Stimulated activated CD4-positive, alpha-beta T cell treated with anti-CD3 and anti-CD28 coated beads, Interleukin-1b, Interleukin-23, amount 100 ng/mL, for 24 hours (primary cell): ENCODE results near the gene EXOC3.
"Not testable (repeated sequence)": the region's sequence is repeated elsewhere in the genome, so short reads cannot be mapped to it uniquely, and the experiment has no call there.

Experiments used
- DNase-seq, 4 experiments: peaks; one replicate each; pipeline ENCODE4 v3.0.0-alpha.2; 2020; ENCODE audit warnings: low read depth in 4 of 4, low spot score in 1 of 4

EXOC3 gene

GRCh38 chr5:407051-407450, 35.9 kb upstream of the EXOC3 start:
- no peak for DNase-seq

- DNase-seq: no peak
Observed at GRCh38 chr5:407801-408268, 35.1 kb upstream of the EXOC3 start.

- DNase-seq: no peak
Observed at GRCh38 chr5:410911-411517, 32.0 kb upstream of the EXOC3 start.

GRCh38 chr5:411728-412127, 31.2 kb upstream of the EXOC3 start:
- no peak for DNase-seq

GRCh38 chr5:414991-415927, 27.7 kb upstream of the EXOC3 start:
- DNase-seq: not testable (repeated sequence)

- no peak for DNase-seq
Observed at GRCh38 chr5:415928-416635, 26.9 kb upstream of the EXOC3 start.

- no peak for DNase-seq
Observed at GRCh38 chr5:416636-416960, 26.4 kb upstream of the EXOC3 start.

- DNase-seq: no peak
Observed at GRCh38 chr5:417301-418161, 25.4 kb upstream of the EXOC3 start.

- DNase-seq: no peak
Observed at GRCh38 chr5:418162-419121, 24.5 kb upstream of the EXOC3 start.

GRCh38 chr5:419970-420369, 23.0 kb upstream of the EXOC3 start:
- no peak for DNase-seq

- DNase-seq: no peak
Observed at GRCh38 chr5:420632-421286, 22.2 kb upstream of the EXOC3 start.

GRCh38 chr5:421287-421880, 21.6 kb upstream of the EXOC3 start:
- DNase-seq: no peak

- no peak for DNase-seq
Observed at GRCh38 chr5:421901-422300, 21.1 kb upstream of the EXOC3 start.

- no peak for DNase-seq
Observed at GRCh38 chr5:422323-423232, 20.4 kb upstream of the EXOC3 start.

GRCh38 chr5:423233-423565, 19.8 kb upstream of the EXOC3 start:
- DNase-seq: no peak

GRCh38 chr5:423626-424261, 19.2 kb upstream of the EXOC3 start:
- no peak for DNase-seq

GRCh38 chr5:424301-425110, 18.5 kb upstream of the EXOC3 start:
- DNase-seq: no peak
